Heart right ventricle (tissue), 16 donors: ENCODE results near the gene EDAR. TPM values are rescaled to one million over a fixed set of nuclear protein-coding genes. Genes with fewer than 3 reads are reported as not detected.

Source experiments
- ATAC-seq, 8 donors: fragments of 200-7000 bp; cut with Tn5 transposase; one replicate each; pipeline ENCODE4 v1.9.1; 2020; ENCODE audit warnings: mild to moderate bottlenecking in 8 of 8, moderate library complexity in 8 of 8, moderate number of reproducible peaks in 1 of 8
- DNase-seq, 2 donors: peaks; one replicate each; pipeline ENCODE4 v3.0.0-alpha.2; 2020
- H3K27ac ChIP-seq, 10 donors: fragments of 200-600 bp; sonication (generic) in 2 of 10; one replicate each; pipeline versions ENCODE4 v1.5.0 to v1.8.0; 2020 to 2022; ENCODE audit warnings: mild to moderate bottlenecking in 3 of 10
- H3K27me3 ChIP-seq, 7 donors: fragments of 200-600 bp; one replicate each; pipeline ENCODE4 v1.8.0; 2021 to 2022; ENCODE audit warnings: mild to moderate bottlenecking in 2 of 7
- H3K36me3 ChIP-seq, 9 donors: fragments of 200-600 bp; sonication (generic) in 1 of 9; one replicate each; pipeline versions ENCODE4 v1.5.0 to v1.8.0; 2020 to 2022; ENCODE audit warnings: mild to moderate bottlenecking in 2 of 9
- H3K4me1 ChIP-seq, 9 donors: fragments of 200-600 bp; sonication (generic) in 1 of 9; one replicate each; pipeline versions ENCODE4 v1.5.0 to v1.8.0; 2020 to 2022; ENCODE audit warnings: mild to moderate bottlenecking in 4 of 9
- H3K4me3 ChIP-seq, 10 donors: fragments of 200-600 bp; sonication (generic) in 2 of 10; one replicate each; pipeline versions ENCODE4 v1.5.0 to v1.8.0; 2020 to 2022; ENCODE audit warnings: mild to moderate bottlenecking in 7 of 10, moderate library complexity in 2 of 10
- H3K9me3 ChIP-seq, 11 donors: fragments of 200-600 bp in 10 of 11; sonication (generic) in 2 of 11; one replicate each; pipeline versions ENCODE4 v1.5.0 to v1.8.0; 2013 to 2022; ENCODE audit warnings: mild to moderate bottlenecking in 2 of 11, control low read depth in 1 of 11, moderate library complexity in 1 of 11
- CTCF ChIP-seq, 9 donors: fragments of 200-600 bp; sonication (generic) in 2 of 9; IDR thresholded peaks; one replicate each; pipeline versions ENCODE4 v1.5.0 to v1.8.0; 2021 to 2022; ENCODE audit warnings: antibody characterized with exemption in 9 of 9, mild to moderate bottlenecking in 5 of 9, moderate library complexity in 1 of 9
- WGBS, 2 donors: extraction: QIAGEN DNeasy Blood & Tissue Kit; methylation state at CpG; one replicate each; pipeline ENCODE4 v1.1.7; 2013; ENCODE audit warnings: inconsistent platforms in 1 of 2; 5-methylcytosine and 5-hydroxymethylcytosine counted together
- intact Hi-C, 10 donors: fragments of 100-400 bp; cut with DNase I; formaldehyde crosslinking; loops; one replicate each; pipeline versions ENCODE4 v1.11.1 to v1.14.2; 2022
- polyA plus RNA-seq, 2 donors: library from polyadenylated mRNA; stranded (reverse); fragments of 200-250 nt; gene quantifications; one replicate each; pipeline ENCODE4 v1.2.3, GENCODE V29; 2013
- total RNA-seq, 10 donors: library from RNA; stranded (reverse); fragmentation: NEBNext Ultra II Directional in 3 of 10; extraction: Animal tissue kit (Norgen Biotek cat#: 25700) in 3 of 10; gene quantifications; one replicate each; pipeline versions ENCODE4 v1.2.1 to v1.2.4, GENCODE V29; 2021 to 2023
- donor health status: Arrhythmogenic right ventricular cardiomyopathy.
- donor health status: ischemic (EF 13 %, LVEDD 7.1; RV severe dilation, severe dysfunction).
- donor health status: healthy with polysubstance abuse.
- donor health status: DM: no; HTN: yes; CAD: no.
- donor health status: DM: no; HTN: no; CAD: no.
- donor health status: ischemic (EF 25% LVEDD 6.9; RV normal size, moderate dysfunction).
- donor health status: ischemic (EF 25% LVEDD 5.7; RV mildly dilated, moderate dysfunction).
- donor health status: healthy.
- donor health status: DM: yes; HTN: yes; CAD: no.
- donor health status: Ischemic cardiomyopathy.
- donor health status: ischemic (EF 35%, LVEDD 5.7; RV mildly dilated, moderate dysfunction).
- donor health status: nonischemic (EF 11% LVEDD 7.7; RV severe dilation, severe dysfunction).
- donor health status: DM: yes; HTN: yes; CAD: no.
- donor health status: PGD.
- donor health status: ischemic (EF 29% LVEDD 5.4; RV normal size, mild dysfunction).
- donor health status: nonischemic (EF 23%, LVEDD 6.1; RV moderate dilation, normal function).

The EDAR gene
- total and polyA plus RNA-seq, 12 donors, result 0.07 to 0.34 TPM; not detected in 10

DNA sequence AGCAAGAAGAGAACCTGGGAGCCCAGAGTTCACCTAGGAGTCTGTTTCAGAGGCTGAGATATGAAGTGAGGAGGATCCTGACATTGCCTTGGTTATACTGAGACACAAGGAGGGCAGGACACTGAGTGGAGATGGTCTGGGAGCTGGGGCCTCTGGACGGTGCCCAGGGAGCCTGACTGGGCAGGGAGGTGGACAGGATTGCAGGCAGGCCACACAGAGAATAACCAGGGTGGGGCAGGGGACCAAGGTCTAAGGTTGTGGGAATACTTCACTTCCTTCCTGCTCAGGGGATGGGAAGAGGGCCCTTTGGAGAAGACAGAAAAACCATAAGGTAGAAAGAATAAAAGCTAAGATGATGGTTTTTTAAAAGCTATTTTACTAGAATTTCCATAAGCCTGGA lies 18.7 kb downstream of the EDAR start:
- Histone ChIP-seq H3K27ac (no peak overlapping the region), H3K9me3 (no peaks in the 10 kb centered on the region), H3K4me1 (no peaks in the 10 kb centered on the region), H3K36me3 (no peaks in the 10 kb centered on the region), H3K27me3 (no peaks in the 10 kb centered on the region), H3K4me3 (no peak overlapping the region)
- ATAC-seq, result no peak
- no peak for TF ChIP-seq CTCF (IDR thresholded peaks at IDR 0.05)
- DNase-seq, result no peak
- 64 to 68% methylated on average over 1 of the region's 1 CpG for WGBS, 2 donors
- intact Hi-C loops, result no loop called here

- no peak for TF ChIP-seq CTCF (IDR thresholded peaks at IDR 0.05)
- WGBS, 2 donors, result 73 to 76% methylated on average over 6 of the region's 6 CpGs
- no peaks in the 10 kb centered on the region for H3K36me3 ChIP-seq
- H3K27ac ChIP-seq, result no peak overlapping the region
- no peak for DNase-seq
- no peak overlapping the region for H3K4me3 ChIP-seq
- intact Hi-C loops, result no loop called here
- no peaks in the 10 kb centered on the region for H3K9me3 ChIP-seq
- no peaks in the 10 kb centered on the region for H3K4me1 ChIP-seq
- no peaks in the 10 kb centered on the region for H3K27me3 ChIP-seq
- ATAC-seq, result no peak
These were observed 19.2 kb downstream of the EDAR start for GRCh38 chr2:108969856-108970255.

DNA sequence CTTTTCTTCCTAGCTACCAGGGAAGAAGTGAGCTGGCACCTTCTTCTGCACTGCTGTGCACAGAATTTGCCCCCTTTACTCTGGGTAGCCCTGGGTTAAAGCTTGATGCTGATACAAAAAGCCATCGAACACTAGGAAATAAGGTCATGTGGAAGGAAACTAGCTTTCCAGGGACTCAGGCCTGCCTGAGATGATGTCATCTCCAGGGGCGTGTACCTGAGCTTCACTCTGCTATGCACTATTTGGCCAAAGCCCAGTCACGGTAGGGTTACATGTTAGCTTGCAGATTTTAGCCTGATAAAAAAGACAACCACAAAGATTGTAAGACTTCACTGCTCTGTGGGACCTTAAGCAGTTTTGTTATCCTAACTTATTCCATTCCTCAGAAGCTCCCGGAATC lies 20.4 kb downstream of the EDAR start:
- TF ChIP-seq CTCF (IDR thresholded peaks at IDR 0.05), result no peak
- ATAC-seq (no peak), DNase-seq (no peak)
- H3K36me3 ChIP-seq, result no peaks in the 10 kb centered on the region
- no peaks in the 10 kb centered on the region for H3K27me3 ChIP-seq
- 51 to 59% methylated on average over 4 of the region's 4 CpGs for WGBS, 2 donors
- H3K4me3 ChIP-seq, result no peak overlapping the region
- no peak overlapping the region for H3K27ac ChIP-seq
- intact Hi-C loops, result no loop called here
- no peaks in the 10 kb centered on the region for H3K9me3 ChIP-seq
- H3K4me1 ChIP-seq, result no peaks in the 10 kb centered on the region

DNA sequence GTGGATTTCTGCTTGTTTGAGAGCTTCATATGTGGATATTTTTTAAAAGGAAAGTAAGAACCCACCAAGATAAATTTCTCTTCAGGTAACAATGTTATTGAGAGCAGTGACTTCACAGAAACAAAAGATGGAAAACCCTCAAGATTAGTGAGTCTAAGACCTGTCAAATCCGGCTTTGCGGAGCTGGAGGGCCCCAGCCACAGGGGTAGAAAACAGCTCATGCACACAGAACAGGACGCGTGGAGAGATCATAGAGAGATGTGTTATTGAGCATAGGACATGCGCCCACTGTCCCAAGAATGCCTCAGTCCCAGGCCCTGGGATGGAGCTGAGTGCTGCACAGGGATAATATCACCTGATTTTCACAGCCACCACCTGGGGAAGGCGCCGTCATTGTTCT lies 21.3 kb downstream of the EDAR start:
- DNase-seq, result no peak
- no peak for TF ChIP-seq CTCF (IDR thresholded peaks at IDR 0.05)
- Histone ChIP-seq H3K4me3 (no peak overlapping the region), H3K27me3 (no peaks in the 10 kb centered on the region), H3K9me3 (no peaks in the 10 kb centered on the region), H3K27ac (no peak overlapping the region), H3K4me1 (no peaks in the 10 kb centered on the region), H3K36me3 (no peaks in the 10 kb centered on the region)
- ATAC-seq, result no peak
- 76 to 93% methylated on average over 7 of the region's 7 CpGs for WGBS, 2 donors
- intact Hi-C loops, result no loop called here
